Tibial artery (tissue), 4 donors: Measurements from ENCODE around the gene MSI2.

ENCODE experiments used
- DNase-seq, 2 donors: peaks; one replicate each; pipeline ENCODE4 v3.0.0-alpha.2; 2019
- H3K27ac ChIP-seq, 2 donors: fragments of 200-600 bp; sonication (generic) in 1 of 2; 1 replicate in 1 of 2; 2 replicates in 1 of 2; pipeline ENCODE4 v1.5.1; 2018 to 2019; ENCODE audit warnings: mild to moderate bottlenecking in 1 of 2
- H3K27me3 ChIP-seq, 2 donors: fragments of 200-600 bp; sonication (generic) in 1 of 2; one replicate each; pipeline versions ENCODE4 v1.5.1 to v1.6.0; 2016 to 2019
- H3K36me3 ChIP-seq, 3 donors: fragments of 200-600 bp; sonication (generic) in 2 of 3; one replicate each; pipeline ENCODE4 v1.5.1; 2016 to 2019; ENCODE audit warnings: mild to moderate bottlenecking in 2 of 3
- H3K4me1 ChIP-seq, 4 donors: fragments of 200-600 bp; sonication (generic) in 2 of 4; 1 replicate in 3 of 4; 2 replicates in 1 of 4; pipeline ENCODE4 v1.5.1; 2016 to 2019
- H3K4me3 ChIP-seq, 2 donors: fragments of 200-600 bp; sonication (generic) in 1 of 2; 1 replicate in 1 of 2; 2 replicates in 1 of 2; pipeline ENCODE4 v1.5.1; 2018 to 2019; ENCODE audit warnings: mild to moderate bottlenecking in 2 of 2
- H3K9me3 ChIP-seq, 3 donors: fragments of 200-600 bp; sonication (generic) in 1 of 3; one replicate each; pipeline ENCODE4 v1.5.1; 2016 to 2019
- intact Hi-C: fragments of 100-400 bp; cut with DNase I; formaldehyde crosslinking; loops from one replicate; pipeline ENCODE4 v1.15.0; 2023; ENCODE audit warnings: low total_unique reads
- TF ChIP-seq, protein P1 (sequence below), 2 experiments: fragments of 200-600 bp in 1 of 2; fragments of 450-650 bp in 1 of 2; IDR thresholded peaks; one replicate each; pipeline ENCODE4 v1.5.1; 2017 to 2019; ENCODE audit warnings: antibody characterized with exemption in 2 of 2, mild to moderate bottlenecking in 1 of 2, moderate library complexity in 1 of 2

The MSI2 gene

DNA sequence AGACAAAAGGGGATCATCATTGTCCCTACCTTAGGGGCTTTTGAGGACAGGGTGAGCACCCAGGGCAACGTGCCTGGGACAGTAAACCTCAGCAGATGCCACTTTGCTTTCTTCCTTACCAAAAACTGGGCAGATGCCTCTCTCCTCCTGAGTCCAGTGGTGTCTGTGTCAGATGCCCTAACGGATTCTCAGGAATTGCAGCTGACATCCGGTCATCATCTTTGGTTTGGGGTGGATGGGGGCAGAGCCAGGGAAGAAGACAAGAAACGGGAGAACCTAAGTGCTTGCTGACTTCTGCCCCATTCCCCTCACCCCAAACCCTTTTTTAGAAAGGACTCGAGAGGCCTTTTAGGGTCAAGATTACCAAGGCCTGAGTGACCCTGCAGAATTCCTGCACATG, 187.5 kb downstream of the MSI2 start:
- H3K4me1 ChIP-seq, result peaks cover 0 to 39% (median 16%) of the 10 kb centered on the region in 4 donors
- no peaks in the 10 kb centered on the region for H3K27me3 ChIP-seq
- no peaks in the 10 kb centered on the region for H3K36me3 ChIP-seq
- H3K4me3 ChIP-seq, result no peak overlapping the region
- H3K9me3 ChIP-seq, result no peaks in the 10 kb centered on the region
- intact Hi-C loops, result no loop called here
- H3K27ac ChIP-seq, result no peak overlapping the region
- no peak for DNase-seq
- TF ChIP-seq, protein P1, sequence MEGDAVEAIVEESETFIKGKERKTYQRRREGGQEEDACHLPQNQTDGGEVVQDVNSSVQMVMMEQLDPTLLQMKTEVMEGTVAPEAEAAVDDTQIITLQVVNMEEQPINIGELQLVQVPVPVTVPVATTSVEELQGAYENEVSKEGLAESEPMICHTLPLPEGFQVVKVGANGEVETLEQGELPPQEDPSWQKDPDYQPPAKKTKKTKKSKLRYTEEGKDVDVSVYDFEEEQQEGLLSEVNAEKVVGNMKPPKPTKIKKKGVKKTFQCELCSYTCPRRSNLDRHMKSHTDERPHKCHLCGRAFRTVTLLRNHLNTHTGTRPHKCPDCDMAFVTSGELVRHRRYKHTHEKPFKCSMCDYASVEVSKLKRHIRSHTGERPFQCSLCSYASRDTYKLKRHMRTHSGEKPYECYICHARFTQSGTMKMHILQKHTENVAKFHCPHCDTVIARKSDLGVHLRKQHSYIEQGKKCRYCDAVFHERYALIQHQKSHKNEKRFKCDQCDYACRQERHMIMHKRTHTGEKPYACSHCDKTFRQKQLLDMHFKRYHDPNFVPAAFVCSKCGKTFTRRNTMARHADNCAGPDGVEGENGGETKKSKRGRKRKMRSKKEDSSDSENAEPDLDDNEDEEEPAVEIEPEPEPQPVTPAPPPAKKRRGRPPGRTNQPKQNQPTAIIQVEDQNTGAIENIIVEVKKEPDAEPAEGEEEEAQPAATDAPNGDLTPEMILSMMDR (IDR thresholded peaks at IDR 0.05), result no peak

DNA sequence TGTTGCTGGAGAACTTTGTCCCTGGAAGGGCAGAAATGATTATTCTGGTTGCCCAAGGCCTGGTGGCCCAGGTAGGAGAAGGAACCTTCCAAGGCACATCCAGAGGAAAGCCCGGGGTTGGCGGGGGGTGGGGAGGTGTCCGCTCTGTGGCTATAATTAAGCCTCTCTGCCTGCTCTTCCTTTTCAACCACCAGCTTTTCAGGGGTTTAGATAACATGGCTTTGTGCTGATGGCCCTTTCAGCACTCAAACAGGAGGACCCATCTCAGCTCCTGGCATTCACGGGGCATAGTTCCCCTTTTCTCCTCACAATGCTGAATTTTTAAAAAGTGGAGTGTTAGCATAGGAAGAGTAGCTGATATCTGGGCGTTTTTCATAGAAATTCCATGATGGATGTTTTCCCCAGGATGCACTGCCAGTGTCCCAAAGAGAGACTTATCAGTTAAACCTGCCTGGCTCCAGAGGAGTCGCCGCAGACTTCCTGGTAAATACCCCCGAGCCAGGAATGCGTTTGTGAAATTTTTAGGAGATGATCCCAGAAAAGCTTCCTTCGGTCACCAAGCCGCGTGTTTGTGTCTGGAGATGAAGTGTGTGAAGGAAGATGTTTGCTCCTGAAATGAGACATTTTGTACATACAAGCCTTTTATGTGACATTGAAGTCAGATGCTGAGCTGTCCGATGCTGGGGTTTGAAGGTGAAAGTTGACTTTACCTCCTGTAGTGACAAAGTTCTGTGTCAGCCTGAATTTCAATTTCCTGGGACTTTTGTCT, 188.5 kb downstream of the MSI2 start:
- intact Hi-C loops, result no loop called here

DNA sequence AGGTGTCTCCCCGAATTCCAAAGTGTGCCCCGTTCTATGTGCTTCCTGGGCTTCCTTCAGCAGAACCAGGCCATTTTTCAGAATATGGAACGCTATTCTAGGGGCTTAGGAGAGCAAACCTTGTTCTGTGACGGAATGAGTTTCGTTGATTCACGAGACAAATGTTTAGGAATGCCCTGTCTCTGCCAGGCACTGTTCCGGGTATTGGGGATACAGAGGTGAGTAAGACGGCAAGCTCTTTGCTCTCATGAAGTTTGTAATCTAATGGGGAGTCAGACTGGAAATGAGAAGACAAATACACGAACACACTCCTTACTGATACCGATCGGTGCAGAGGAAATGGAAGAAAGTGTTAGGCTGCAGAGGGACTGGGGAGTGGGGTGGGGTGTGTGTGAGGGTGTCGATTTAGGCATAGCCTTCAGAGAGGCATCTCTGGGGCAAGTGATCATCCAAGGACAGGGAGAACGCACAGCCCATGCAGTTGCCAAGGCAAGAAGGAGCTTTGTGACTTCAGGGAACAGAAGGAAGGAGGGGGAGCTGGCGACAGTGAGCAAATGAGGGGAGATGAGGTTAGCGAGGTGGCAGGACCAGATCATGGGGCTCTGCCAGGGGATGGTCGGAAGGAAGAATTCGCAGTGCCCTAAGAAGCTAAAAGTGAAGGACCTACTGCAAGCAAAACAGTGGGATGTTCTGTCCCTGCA, 189.6 kb downstream of the MSI2 start:
- no peak overlapping the region for H3K27ac ChIP-seq
- peaks cover 0 to 28% (median 5%) of the 10 kb centered on the region in 4 donors for H3K4me1 ChIP-seq
- intact Hi-C loops, result no loop called here

More for the DNA sequence above, 188.5 kb downstream of the MSI2 start:
- H3K4me3 ChIP-seq, result no peak overlapping the region
- no peaks in the 10 kb centered on the region for H3K27me3 ChIP-seq
- DNase-seq, result no peak
- H3K9me3 ChIP-seq, result no peaks in the 10 kb centered on the region
- peaks cover 0 to 39% (median 15%) of the 10 kb centered on the region in 4 donors for H3K4me1 ChIP-seq
- TF ChIP-seq, protein P1 (IDR thresholded peaks at IDR 0.05), result no peak
- no peak overlapping the region for H3K27ac ChIP-seq
- no peaks in the 10 kb centered on the region for H3K36me3 ChIP-seq

DNA sequence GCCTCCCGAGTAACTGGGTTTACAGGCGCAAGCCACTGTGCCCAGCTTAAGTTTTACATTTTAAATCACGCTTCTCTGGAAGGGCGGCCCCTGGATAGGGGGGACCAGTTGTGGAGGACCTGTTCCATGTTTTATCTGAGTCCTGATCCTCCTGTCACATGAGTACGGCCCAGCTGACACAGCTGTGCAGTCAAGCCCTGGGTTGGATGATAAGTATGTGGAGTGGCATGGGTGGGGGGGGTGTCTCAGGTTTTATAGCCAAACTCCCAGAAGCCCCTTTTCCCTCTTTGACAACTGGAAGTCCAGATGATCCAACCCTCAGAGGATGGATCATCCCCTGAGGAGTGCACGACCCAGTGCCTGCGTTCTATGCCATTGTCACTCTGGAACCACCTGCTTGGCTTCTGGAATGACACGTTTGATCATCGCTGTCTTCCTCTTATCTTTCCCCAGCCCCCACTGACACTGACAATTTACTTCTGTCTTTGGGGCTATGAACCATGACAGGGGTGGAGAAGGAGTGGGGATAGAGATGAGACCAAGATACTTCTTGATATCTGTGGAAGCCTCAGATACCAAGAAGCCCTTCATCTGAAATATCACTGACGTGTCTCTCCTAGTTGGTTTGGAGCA, 191.2 kb downstream of the MSI2 start:
- intact Hi-C loops, result no loop called here
- no peaks in the 10 kb centered on the region for H3K9me3 ChIP-seq
- DNase-seq, result no peak
- no peaks in the 10 kb centered on the region for H3K36me3 ChIP-seq
- peaks cover 0 to 17% (median 0%) of the 10 kb centered on the region in 4 donors for H3K4me1 ChIP-seq
- H3K27ac ChIP-seq, result no peak overlapping the region
- H3K27me3 ChIP-seq, result no peaks in the 10 kb centered on the region
- H3K4me3 ChIP-seq, result no peak overlapping the region
- TF ChIP-seq, protein P1 (IDR thresholded peaks at IDR 0.05), result no peak

More for the DNA sequence above, 189.6 kb downstream of the MSI2 start:
- Histone ChIP-seq H3K27me3 (no peaks in the 10 kb centered on the region), H3K9me3 (no peaks in the 10 kb centered on the region), H3K36me3 (no peaks in the 10 kb centered on the region), H3K4me3 (no peak overlapping the region)
- DNase-seq, result no peak
- TF ChIP-seq, protein P1 (IDR thresholded peaks at IDR 0.05), result no peak

DNA sequence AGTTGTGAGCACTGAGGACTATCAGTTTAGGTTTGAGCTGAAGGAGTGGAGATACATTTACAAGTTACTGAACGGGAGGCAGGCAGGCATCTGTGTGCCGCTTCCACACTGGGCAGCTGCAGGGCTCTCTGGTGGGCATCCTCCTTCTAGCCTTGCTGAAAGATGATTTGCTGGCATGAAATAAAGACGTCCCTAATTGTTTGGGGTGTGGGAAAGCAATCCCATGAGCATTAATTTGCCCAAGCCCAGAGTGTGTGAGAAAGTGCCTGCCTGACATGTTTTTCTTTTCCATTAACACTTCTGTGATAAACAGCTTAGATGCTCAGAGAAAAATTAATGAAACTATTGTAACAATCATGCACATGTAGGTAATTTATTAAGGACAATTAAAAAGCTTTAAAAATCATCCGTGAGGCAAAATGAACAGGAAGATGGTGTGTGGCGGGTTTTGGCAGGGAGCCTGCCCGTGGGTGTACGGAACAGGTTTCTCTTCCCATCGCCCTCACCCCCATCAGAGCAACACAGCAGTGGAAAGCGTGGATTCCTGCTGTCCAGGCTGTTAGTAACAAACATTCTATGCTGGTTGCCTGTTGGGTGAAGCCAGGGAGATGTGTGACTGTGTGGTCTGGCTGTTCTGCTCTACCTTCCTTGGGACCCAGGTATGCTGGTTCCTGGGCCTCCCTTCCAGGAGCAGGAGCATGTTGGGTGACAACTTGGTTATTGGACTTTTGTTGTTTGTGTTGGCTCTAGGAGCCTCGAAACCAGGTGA, 191.9 kb downstream of the MSI2 start:
- no peak overlapping the region for H3K27ac ChIP-seq
- peaks cover 0 to 11% (median 0%) of the 10 kb centered on the region in 4 donors for H3K4me1 ChIP-seq
- H3K27me3 ChIP-seq, result no peaks in the 10 kb centered on the region
- no peaks in the 10 kb centered on the region for H3K36me3 ChIP-seq
- intact Hi-C loops, result no loop called here
- no peak for DNase-seq
- no peak overlapping the region for H3K4me3 ChIP-seq
- TF ChIP-seq, protein P1 (IDR thresholded peaks at IDR 0.05), result no peak
- H3K9me3 ChIP-seq, result no peaks in the 10 kb centered on the region
